SK-N-SH treated with all-trans-retinoic acid at 6 μM for 48 hours (cell line): ENCODE results near the gene ACTN3.
"Not testable (repeated sequence)": the region's sequence is repeated elsewhere in the genome, so short reads cannot be mapped to it uniquely, and the experiment has no call there.

Experiments
- ATAC-seq: fragments of 200-7000 bp; cut with Tn5 transposase; 3 replicates; pipeline ENCODE4 v1.9.1; 2020; ENCODE audit warnings: mild to moderate bottlenecking, moderate library complexity
- ARNTL ChIP-seq: fragments of 450-650 bp; formaldehyde crosslinking; IDR thresholded peaks from 2 replicates; pipeline ENCODE4 v1.5.0; 2020; ENCODE audit warnings: low read depth, mild to moderate bottlenecking, moderate library complexity, borderline replicate concordance
- BACH2 ChIP-seq: fragments of 250-450 bp; sonication (Bioruptor Pico); IDR thresholded peaks from 2 replicates; pipeline ENCODE4 v1.9.0; 2021; ENCODE audit warnings: mild to moderate bottlenecking, borderline replicate concordance
- ESRRG ChIP-seq: fragments of 250-450 bp; sonication (Bioruptor Pico); IDR thresholded peaks from 2 replicates; pipeline ENCODE4 v1.6.1; 2021; ENCODE audit warnings: mild to moderate bottlenecking
- GLIS3 ChIP-seq: fragments of 250-450 bp; sonication (Bioruptor Pico); IDR thresholded peaks from 2 replicates; pipeline ENCODE4 v1.5.0; 2020; ENCODE audit warnings: mild to moderate bottlenecking, moderate library complexity
- ISL1 ChIP-seq: fragments of 250-450 bp; sonication (Bioruptor Pico); IDR thresholded peaks from 2 replicates; pipeline ENCODE4 v2.1.2; 2022; ENCODE audit warnings: mild to moderate bottlenecking, moderate library complexity
- OSR1 ChIP-seq: fragments of 250-450 bp; sonication (Bioruptor Pico); IDR thresholded peaks from 2 replicates; pipeline ENCODE4 v1.8.0; 2022; ENCODE audit warnings: moderate library complexity, mild to moderate bottlenecking, inconsistent platforms
- POU6F1 ChIP-seq: fragments of 250-450 bp; sonication (Bioruptor Pico); IDR thresholded peaks from 2 replicates; pipeline ENCODE4 v1.8.0; 2021; ENCODE audit warnings: low read depth, mild to moderate bottlenecking, moderate library complexity, borderline replicate concordance
- PPARA ChIP-seq: fragments of 250-450 bp; sonication (Bioruptor Pico); IDR thresholded peaks from 2 replicates; pipeline ENCODE4 v1.5.0; 2020; ENCODE audit warnings: mild to moderate bottlenecking, borderline replicate concordance
- RARB ChIP-seq: fragments of 250-450 bp; sonication (Bioruptor Pico); IDR thresholded peaks from 2 replicates; pipeline ENCODE4 v1.8.0; 2021; ENCODE audit warnings: mild to moderate bottlenecking, moderate library complexity
- TCF4 ChIP-seq: fragments of 250-450 bp; sonication (Bioruptor Pico); IDR thresholded peaks from 2 replicates; pipeline ENCODE4 v1.8.0; 2021; ENCODE audit warnings: mild to moderate bottlenecking, moderate library complexity, borderline replicate concordance
- TSHZ2 ChIP-seq: fragments of 250-450 bp; sonication (Bioruptor Pico); IDR thresholded peaks from 2 replicates; pipeline ENCODE4 v1.5.0; 2020; ENCODE audit warnings: mild to moderate bottlenecking, moderate library complexity
- ZC3H10 ChIP-seq: fragments of 250-450 bp; sonication (Bioruptor Pico); IDR thresholded peaks from 2 replicates; pipeline ENCODE4 v1.5.1; 2021; ENCODE audit warnings: mild to moderate bottlenecking, moderate library complexity
- ZFP3 ChIP-seq: fragments of 250-450 bp; sonication (Bioruptor Pico); IDR thresholded peaks from 2 replicates; pipeline ENCODE4 v1.5.0; 2020; ENCODE audit warnings: mild to moderate bottlenecking, moderate library complexity
- ZNF8 ChIP-seq: fragments of 450-650 bp; formaldehyde crosslinking; IDR thresholded peaks from 2 replicates; pipeline ENCODE4 v1.5.0; 2020; ENCODE audit warnings: mild to moderate bottlenecking, moderate library complexity
- TF ChIP-seq, protein P1 (sequence below): fragments of 250-450 bp; sonication (Bioruptor Pico); IDR thresholded peaks from 2 replicates; pipeline ENCODE4 v1.8.0; 2020; ENCODE audit warnings: mild to moderate bottlenecking, moderate library complexity, borderline replicate concordance
- TF ChIP-seq, protein P2 (sequence below): fragments of 250-450 bp; sonication (Bioruptor Pico); IDR thresholded peaks from 2 replicates; pipeline ENCODE4 v1.5.1; 2021; ENCODE audit warnings: mild to moderate bottlenecking, moderate library complexity

Gene ACTN3

DNA sequence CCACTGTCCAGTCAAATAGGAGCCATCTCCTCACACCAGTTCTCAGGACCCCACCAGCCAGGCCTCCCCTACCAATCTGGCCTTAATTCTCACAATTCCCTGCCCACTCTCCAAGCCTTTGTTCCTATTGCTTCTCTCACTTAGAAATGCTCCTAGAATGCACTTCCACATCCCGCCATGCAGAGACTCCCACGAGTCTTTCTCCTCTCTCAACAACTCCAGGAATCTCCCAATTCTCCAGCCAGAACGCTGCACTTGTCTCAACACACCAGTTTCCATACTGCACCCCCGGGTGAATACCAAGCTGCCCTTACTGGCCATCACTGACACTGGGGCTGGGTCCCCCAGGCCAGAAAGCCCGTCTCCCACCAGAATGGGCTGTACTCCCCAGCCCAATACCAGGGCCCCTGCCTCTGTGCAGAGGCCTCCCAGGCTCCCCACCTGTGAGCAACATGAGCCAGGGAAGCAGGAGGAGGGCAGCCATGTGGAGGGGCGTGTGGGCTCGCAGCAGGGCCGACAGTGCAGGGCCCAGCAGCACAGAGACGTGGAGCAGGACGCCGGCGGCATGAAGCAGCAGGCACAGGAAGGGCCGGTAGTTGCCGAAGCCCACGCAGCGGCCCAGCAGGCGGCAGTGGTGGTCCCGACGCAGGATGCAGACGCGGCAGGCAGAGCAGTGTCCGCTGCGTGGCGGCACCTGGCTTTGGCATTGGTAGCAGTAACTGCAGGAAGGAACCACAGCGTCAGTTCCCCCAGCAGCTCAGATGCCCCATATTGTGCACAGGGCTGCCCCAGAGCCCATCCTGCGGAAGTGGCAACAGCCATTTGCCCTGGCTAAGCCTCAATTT is 3.2 kb upstream of the ACTN3 start (continued):
- TF ChIP-seq BACH2: no peak
- TF ChIP-seq ZC3H10 (CRISPR knock-in tag): no peak
- no peak for TF ChIP-seq ESRRG (CRISPR knock-in tag)
- no peak for TF ChIP-seq ISL1 (CRISPR knock-in tag)
- TF ChIP-seq ZNF8: no peak
- TF ChIP-seq, protein P1, sequence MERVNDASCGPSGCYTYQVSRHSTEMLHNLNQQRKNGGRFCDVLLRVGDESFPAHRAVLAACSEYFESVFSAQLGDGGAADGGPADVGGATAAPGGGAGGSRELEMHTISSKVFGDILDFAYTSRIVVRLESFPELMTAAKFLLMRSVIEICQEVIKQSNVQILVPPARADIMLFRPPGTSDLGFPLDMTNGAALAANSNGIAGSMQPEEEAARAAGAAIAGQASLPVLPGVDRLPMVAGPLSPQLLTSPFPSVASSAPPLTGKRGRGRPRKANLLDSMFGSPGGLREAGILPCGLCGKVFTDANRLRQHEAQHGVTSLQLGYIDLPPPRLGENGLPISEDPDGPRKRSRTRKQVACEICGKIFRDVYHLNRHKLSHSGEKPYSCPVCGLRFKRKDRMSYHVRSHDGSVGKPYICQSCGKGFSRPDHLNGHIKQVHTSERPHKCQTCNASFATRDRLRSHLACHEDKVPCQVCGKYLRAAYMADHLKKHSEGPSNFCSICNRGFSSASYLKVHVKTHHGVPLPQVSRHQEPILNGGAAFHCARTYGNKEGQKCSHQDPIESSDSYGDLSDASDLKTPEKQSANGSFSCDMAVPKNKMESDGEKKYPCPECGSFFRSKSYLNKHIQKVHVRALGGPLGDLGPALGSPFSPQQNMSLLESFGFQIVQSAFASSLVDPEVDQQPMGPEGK (CRISPR knock-in tag): no peak
- TF ChIP-seq GLIS3 (CRISPR knock-in tag): no peak
- no peak for TF ChIP-seq OSR1 (CRISPR knock-in tag)

DNA sequence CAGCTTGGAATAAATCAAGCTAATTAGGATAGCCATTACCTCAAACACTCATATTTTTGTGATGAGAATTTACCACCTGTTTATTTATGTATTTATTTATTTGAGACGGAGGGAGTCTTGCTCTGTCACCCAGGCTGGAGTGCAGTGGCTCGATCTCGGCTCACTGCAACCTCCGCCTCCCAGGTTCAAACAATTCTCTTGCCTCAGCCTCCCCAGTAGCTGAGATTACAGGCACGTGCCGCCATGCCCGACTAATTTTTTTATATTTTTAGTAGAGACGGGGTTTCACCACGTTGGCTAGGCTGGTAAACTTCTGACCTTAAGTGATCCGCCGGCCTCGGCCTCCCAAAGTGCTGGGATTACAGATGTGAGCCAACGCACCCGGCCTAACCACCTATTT is 1.8 kb upstream of the ACTN3 start:
- ATAC-seq: not testable (repeated sequence)

- ATAC-seq: peak; percentile 98
- no peak for TF ChIP-seq RARB
- TF ChIP-seq OSR1 (CRISPR knock-in tag): no peak
- TF ChIP-seq ESRRG (CRISPR knock-in tag): no peak
- TF ChIP-seq GLIS3 (CRISPR knock-in tag): no peak
- TF ChIP-seq, protein P1 (CRISPR knock-in tag): no peak
- TF ChIP-seq BACH2: no peak
- TF ChIP-seq, all 23 proteins: peak for 0
Observed at GRCh38 chr11:66545701-66546367, 869 bp upstream of the ACTN3 start, which contains the start of gene ZDHHC24. Gene ZDHHC24 (minus strand): TSS chr11:66546048. CDS start chr11:66546003, 45 bp downstream.

- no peak for ATAC-seq
- TF ChIP-seq ESRRG (CRISPR knock-in tag) (no peak), ZNF8 (no peak), PPARA (CRISPR knock-in tag) (no peak), ZFP3 (CRISPR knock-in tag) (no peak), ISL1 (CRISPR knock-in tag) (no peak)
- TF ChIP-seq, protein P1 (CRISPR knock-in tag): no peak
Observed at GRCh38 chr11:66546966-66547661, 411 bp downstream of the ACTN3 start.

DNA sequence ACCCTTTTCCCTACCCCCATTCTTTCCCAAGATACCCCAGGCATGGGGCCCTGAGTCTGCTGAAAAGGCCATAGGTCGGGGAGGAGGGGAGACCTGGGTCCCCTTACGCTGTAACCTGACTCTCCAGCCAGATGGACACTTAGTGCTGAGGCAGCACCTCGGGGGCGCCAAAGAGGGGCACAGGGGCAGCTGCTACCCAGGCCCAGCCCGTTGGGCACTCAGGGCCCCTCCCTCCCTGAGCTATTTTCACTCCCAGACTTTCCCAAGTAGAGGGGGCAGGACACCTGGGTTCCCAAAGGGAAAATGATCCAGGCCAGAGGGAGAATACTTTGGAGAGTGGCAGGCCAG is 933 bp downstream of the ACTN3 start:
- ATAC-seq: no peak
- TF ChIP-seq, protein P1 (CRISPR knock-in tag): no peak
- no peak for TF ChIP-seq ZFP3 (CRISPR knock-in tag)
- TF ChIP-seq TSHZ2 (CRISPR knock-in tag): no peak
- TF ChIP-seq, protein P2, sequence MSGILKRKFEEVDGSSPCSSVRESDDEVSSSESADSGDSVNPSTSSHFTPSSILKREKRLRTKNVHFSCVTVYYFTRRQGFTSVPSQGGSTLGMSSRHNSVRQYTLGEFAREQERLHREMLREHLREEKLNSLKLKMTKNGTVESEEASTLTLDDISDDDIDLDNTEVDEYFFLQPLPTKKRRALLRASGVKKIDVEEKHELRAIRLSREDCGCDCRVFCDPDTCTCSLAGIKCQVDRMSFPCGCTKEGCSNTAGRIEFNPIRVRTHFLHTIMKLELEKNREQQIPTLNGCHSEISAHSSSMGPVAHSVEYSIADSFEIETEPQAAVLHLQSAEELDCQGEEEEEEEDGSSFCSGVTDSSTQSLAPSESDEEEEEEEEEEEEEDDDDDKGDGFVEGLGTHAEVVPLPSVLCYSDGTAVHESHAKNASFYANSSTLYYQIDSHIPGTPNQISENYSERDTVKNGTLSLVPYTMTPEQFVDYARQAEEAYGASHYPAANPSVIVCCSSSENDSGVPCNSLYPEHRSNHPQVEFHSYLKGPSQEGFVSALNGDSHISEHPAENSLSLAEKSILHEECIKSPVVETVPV (CRISPR knock-in tag): no peak
- TF ChIP-seq POU6F1 (CRISPR knock-in tag): no peak
- TF ChIP-seq GLIS3 (CRISPR knock-in tag): no peak
- TF ChIP-seq BACH2: no peak
- TF ChIP-seq ARNTL (CRISPR knock-in tag): no peak
- TF ChIP-seq TCF4 (CRISPR knock-in tag): no peak
